ENCODE measurements around the gene OXNAD1. TPM values are rescaled to one million over a fixed set of nuclear protein-coding genes. Genes with fewer than 3 reads are reported as not detected.

Gene OXNAD1
- total RNA-seq, 1 experiment from 2014 or later: 6.6 TPM

- Histone ChIP-seq H3K36me3 (ENCODE audit: control insufficient read depth, insufficient read depth, low read length) (peaks cover 18% of the 10 kb centered on the region), H3K4me1 (ENCODE audit: control insufficient read depth, insufficient read depth, low read length) (peaks cover 8% of the 10 kb centered on the region; the same call in 1 of the 2 replicates), H3K27ac (ENCODE audit: low read length) (no peak overlapping the region), H3K9me3 (ENCODE audit: control insufficient read depth, insufficient read depth, low read depth, low read length) (no peaks in the 10 kb centered on the region), H3K4me3 (ENCODE audit: low read depth in 2 of 2, low read length in 2 of 2) (no peak overlapping the region), H3K27me3 (ENCODE audit: control insufficient read depth, insufficient read depth, low read length) (no peaks in the 10 kb centered on the region)
- no peak for ATAC-seq
- no peak for DNase-seq (ENCODE audit: low read depth, low spot score)
- CTCF ChIA-PET: no interaction called here
- in situ Hi-C loops (cut with HindIII; ENCODE audit: low pct_unique_long_range_greater_than_20kb, low sequenced_read_pairs): no loop called here
- intact Hi-C loops (cut with micrococcal nuclease; ENCODE audit: unreplicated experiment): no loop called here
- POLR2A ChIA-PET: no interaction called here
- BruUV-seq (replicated peaks): no TSS peak
- TF ChIP-seq TCF7L2 (IDR thresholded peaks at IDR 0.05; ENCODE audit: low read depth, low read length) (no peak), SIN3A (IDR thresholded peaks at IDR 0.05; ENCODE audit: borderline replicate concordance, insufficient read depth, low read depth, low read length) (no peak), POLR2AphosphoS5 (IDR thresholded peaks at IDR 0.05; ENCODE audit: low read depth, low read length) (no peak)
- TF ChIP-seq, protein P1, sequence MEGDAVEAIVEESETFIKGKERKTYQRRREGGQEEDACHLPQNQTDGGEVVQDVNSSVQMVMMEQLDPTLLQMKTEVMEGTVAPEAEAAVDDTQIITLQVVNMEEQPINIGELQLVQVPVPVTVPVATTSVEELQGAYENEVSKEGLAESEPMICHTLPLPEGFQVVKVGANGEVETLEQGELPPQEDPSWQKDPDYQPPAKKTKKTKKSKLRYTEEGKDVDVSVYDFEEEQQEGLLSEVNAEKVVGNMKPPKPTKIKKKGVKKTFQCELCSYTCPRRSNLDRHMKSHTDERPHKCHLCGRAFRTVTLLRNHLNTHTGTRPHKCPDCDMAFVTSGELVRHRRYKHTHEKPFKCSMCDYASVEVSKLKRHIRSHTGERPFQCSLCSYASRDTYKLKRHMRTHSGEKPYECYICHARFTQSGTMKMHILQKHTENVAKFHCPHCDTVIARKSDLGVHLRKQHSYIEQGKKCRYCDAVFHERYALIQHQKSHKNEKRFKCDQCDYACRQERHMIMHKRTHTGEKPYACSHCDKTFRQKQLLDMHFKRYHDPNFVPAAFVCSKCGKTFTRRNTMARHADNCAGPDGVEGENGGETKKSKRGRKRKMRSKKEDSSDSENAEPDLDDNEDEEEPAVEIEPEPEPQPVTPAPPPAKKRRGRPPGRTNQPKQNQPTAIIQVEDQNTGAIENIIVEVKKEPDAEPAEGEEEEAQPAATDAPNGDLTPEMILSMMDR (IDR thresholded peaks at IDR 0.05): no peak
- TF ChIP-seq, protein P2, sequence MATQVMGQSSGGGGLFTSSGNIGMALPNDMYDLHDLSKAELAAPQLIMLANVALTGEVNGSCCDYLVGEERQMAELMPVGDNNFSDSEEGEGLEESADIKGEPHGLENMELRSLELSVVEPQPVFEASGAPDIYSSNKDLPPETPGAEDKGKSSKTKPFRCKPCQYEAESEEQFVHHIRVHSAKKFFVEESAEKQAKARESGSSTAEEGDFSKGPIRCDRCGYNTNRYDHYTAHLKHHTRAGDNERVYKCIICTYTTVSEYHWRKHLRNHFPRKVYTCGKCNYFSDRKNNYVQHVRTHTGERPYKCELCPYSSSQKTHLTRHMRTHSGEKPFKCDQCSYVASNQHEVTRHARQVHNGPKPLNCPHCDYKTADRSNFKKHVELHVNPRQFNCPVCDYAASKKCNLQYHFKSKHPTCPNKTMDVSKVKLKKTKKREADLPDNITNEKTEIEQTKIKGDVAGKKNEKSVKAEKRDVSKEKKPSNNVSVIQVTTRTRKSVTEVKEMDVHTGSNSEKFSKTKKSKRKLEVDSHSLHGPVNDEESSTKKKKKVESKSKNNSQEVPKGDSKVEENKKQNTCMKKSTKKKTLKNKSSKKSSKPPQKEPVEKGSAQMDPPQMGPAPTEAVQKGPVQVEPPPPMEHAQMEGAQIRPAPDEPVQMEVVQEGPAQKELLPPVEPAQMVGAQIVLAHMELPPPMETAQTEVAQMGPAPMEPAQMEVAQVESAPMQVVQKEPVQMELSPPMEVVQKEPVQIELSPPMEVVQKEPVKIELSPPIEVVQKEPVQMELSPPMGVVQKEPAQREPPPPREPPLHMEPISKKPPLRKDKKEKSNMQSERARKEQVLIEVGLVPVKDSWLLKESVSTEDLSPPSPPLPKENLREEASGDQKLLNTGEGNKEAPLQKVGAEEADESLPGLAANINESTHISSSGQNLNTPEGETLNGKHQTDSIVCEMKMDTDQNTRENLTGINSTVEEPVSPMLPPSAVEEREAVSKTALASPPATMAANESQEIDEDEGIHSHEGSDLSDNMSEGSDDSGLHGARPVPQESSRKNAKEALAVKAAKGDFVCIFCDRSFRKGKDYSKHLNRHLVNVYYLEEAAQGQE (IDR thresholded peaks at IDR 0.05; ENCODE audit: insufficient read depth in 1 of 2, low read depth in 2 of 2, low read length in 1 of 2): no peak
Measured at GRCh38 chr3:16262174-16262573, 2.8 kb upstream of the OXNAD1 start.

GRCh38 chr3:16264174-16264707 lies 771 bp upstream of the OXNAD1 start:
- Histone ChIP-seq H3K27me3 (ENCODE audit: control insufficient read depth, insufficient read depth, low read length) (no peaks in the 10 kb centered on the region), H3K4me3 (ENCODE audit: low read depth in 2 of 2, low read length in 2 of 2) (peak overlapping the region; percentile 99), H3K36me3 (ENCODE audit: control insufficient read depth, insufficient read depth, low read length) (peaks cover 18% of the 10 kb centered on the region), H3K27ac (ENCODE audit: low read length) (peak overlapping the region; percentile 90), H3K9me3 (ENCODE audit: control insufficient read depth, insufficient read depth, low read depth, low read length) (no peaks in the 10 kb centered on the region), H3K4me1 (ENCODE audit: control insufficient read depth, insufficient read depth, low read length) (peaks cover 9% of the 10 kb centered on the region; the same call in 1 of the 2 replicates)
- POLR2A ChIA-PET: interaction anchor here (0.5 to 0.8 kb wide), 5 partner anchors 17 to 634 kb away, joined by 3 to 12 read pairs (median 3); no protein-coding TSS in a partner anchor
- in situ Hi-C loops (cut with HindIII; ENCODE audit: low pct_unique_long_range_greater_than_20kb, low sequenced_read_pairs) (no loop called here), intact Hi-C loops (cut with micrococcal nuclease; ENCODE audit: unreplicated experiment) (no loop called here)
- CTCF ChIA-PET: no interaction called here
- DNase-seq (ENCODE audit: low read depth, low spot score) (no peak), ATAC-seq (no peak)
- no TSS peak for BruUV-seq (replicated peaks)
- no peak for TF ChIP-seq POLR2AphosphoS5 (IDR thresholded peaks at IDR 0.05; ENCODE audit: low read depth, low read length)
- TF ChIP-seq, protein P1 (IDR thresholded peaks at IDR 0.05): no peak
- no peak for TF ChIP-seq SIN3A (IDR thresholded peaks at IDR 0.05; ENCODE audit: borderline replicate concordance, insufficient read depth, low read depth, low read length)
- TF ChIP-seq TCF7L2 (IDR thresholded peaks at IDR 0.05; ENCODE audit: low read depth, low read length): no peak
- TF ChIP-seq, protein P2 (IDR thresholded peaks at IDR 0.05; ENCODE audit: insufficient read depth in 1 of 2, low read depth in 2 of 2, low read length in 1 of 2): no peak
